ENCODE data around the gene TEKT5.

TEKT5 gene

GRCh38 chr16:10612649-10613179, 82.0 kb downstream of the TEKT5 start:
- Histone ChIP-seq H3K27ac (ENCODE audit: poor library complexity, severe bottlenecking) (no peak overlapping the region), H3K9me3 (ENCODE audit: severe bottlenecking) (no peaks in the 10 kb centered on the region), H3K4me1 (ENCODE audit: insufficient read depth, poor library complexity, severe bottlenecking) (peaks cover 31% of the 10 kb centered on the region), H3K27me3 (ENCODE audit: insufficient read depth, poor library complexity, severe bottlenecking) (no peaks in the 10 kb centered on the region), H3K4me3 (ENCODE audit: severe bottlenecking) (no peak overlapping the region), H3K36me3 (ENCODE audit: low read depth) (no peaks in the 10 kb centered on the region)
- ATAC-seq (ENCODE audit: low read depth): no peak
- TF ChIP-seq CTCF (IDR thresholded peaks at IDR 0.05; ENCODE audit: poor library complexity, severe bottlenecking): no peak
- DNase-seq (ENCODE audit: low spot score): no peak

- Histone ChIP-seq H3K4me1 (ENCODE audit: insufficient read depth, poor library complexity, severe bottlenecking) (peaks cover 23% of the 10 kb centered on the region), H3K36me3 (ENCODE audit: low read depth) (no peaks in the 10 kb centered on the region), H3K27ac (ENCODE audit: poor library complexity, severe bottlenecking) (no peak overlapping the region), H3K27me3 (ENCODE audit: insufficient read depth, poor library complexity, severe bottlenecking) (no peaks in the 10 kb centered on the region), H3K4me3 (ENCODE audit: severe bottlenecking) (no peak overlapping the region), H3K9me3 (ENCODE audit: severe bottlenecking) (no peaks in the 10 kb centered on the region)
- DNase-seq (ENCODE audit: low spot score): no peak
- no peak for ATAC-seq (ENCODE audit: low read depth)
- TF ChIP-seq CTCF (IDR thresholded peaks at IDR 0.05; ENCODE audit: poor library complexity, severe bottlenecking): no peak
Observed at GRCh38 chr16:10611825-10612342, 82.8 kb downstream of the TEKT5 start.

- no peak for TF ChIP-seq CTCF (IDR thresholded peaks at IDR 0.05; ENCODE audit: poor library complexity, severe bottlenecking)
- H3K27me3 ChIP-seq (ENCODE audit: insufficient read depth, poor library complexity, severe bottlenecking): no peaks in the 10 kb centered on the region
- ATAC-seq (ENCODE audit: low read depth): no peak
- H3K4me1 ChIP-seq (ENCODE audit: insufficient read depth, poor library complexity, severe bottlenecking): peaks cover 11% of the 10 kb centered on the region
- no peak for DNase-seq (ENCODE audit: low spot score)
- no peak overlapping the region for H3K4me3 ChIP-seq (ENCODE audit: severe bottlenecking)
- H3K36me3 ChIP-seq (ENCODE audit: low read depth): no peaks in the 10 kb centered on the region
- no peak overlapping the region for H3K27ac ChIP-seq (ENCODE audit: poor library complexity, severe bottlenecking)
- H3K9me3 ChIP-seq (ENCODE audit: severe bottlenecking): no peaks in the 10 kb centered on the region
Observed at GRCh38 chr16:10610499-10611184, 84.1 kb downstream of the TEKT5 start.

GRCh38 chr16:10609402-10609774, 85.3 kb downstream of the TEKT5 start:
- H3K36me3 ChIP-seq (ENCODE audit: low read depth): no peaks in the 10 kb centered on the region
- DNase-seq (ENCODE audit: low spot score): no peak
- no peak overlapping the region for H3K27ac ChIP-seq (ENCODE audit: poor library complexity, severe bottlenecking)
- H3K9me3 ChIP-seq (ENCODE audit: severe bottlenecking): no peaks in the 10 kb centered on the region
- ATAC-seq (ENCODE audit: low read depth): peak; percentile 90
- no peak overlapping the region for H3K4me3 ChIP-seq (ENCODE audit: severe bottlenecking)
- H3K4me1 ChIP-seq (ENCODE audit: insufficient read depth, poor library complexity, severe bottlenecking): peaks cover 11% of the 10 kb centered on the region
- TF ChIP-seq CTCF (IDR thresholded peaks at IDR 0.05; ENCODE audit: poor library complexity, severe bottlenecking): no peak
- no peaks in the 10 kb centered on the region for H3K27me3 ChIP-seq (ENCODE audit: insufficient read depth, poor library complexity, severe bottlenecking)

All from RWPE2 (cell line).